IMR-90 (cell line): ENCODE results near the gene RC3H1. TPM values are rescaled to one million over a fixed set of nuclear protein-coding genes. Genes with fewer than 3 reads are reported as not detected.

Experiments
- ATAC-seq: fragments of 200-7000 bp; cut with Tn5 transposase; 2 replicates; pipeline ENCODE4 v1.9.1; 2020; ENCODE audit warnings: low read depth, mild to moderate bottlenecking, moderate library complexity
- BruUV-seq: library from RNA; stranded (reverse); fragments of 400-500 nt; replicated peaks from 2 replicates; lab custom pipeline; 2021; lab: Mats Ljungman, UMichigan
- CTCF ChIA-PET: fragments of 300-600 bp; formaldehyde crosslinking; extraction: SDS; loops from one replicate; lab custom pipeline; 2021; ENCODE audit warnings: antibody characterized with exemption; lab: Yijun Ruan, JAX
- POLR2A ChIA-PET: fragments of 300-600 bp; sonication (Branson Sonifier 250); formaldehyde crosslinking; loops from one replicate; lab custom pipeline; 2022; ENCODE audit warnings: antibody characterized with exemption; ENCODE audit not compliant: unreplicated experiment; lab: Charles Lee
- DNase-seq: peaks from one replicate; pipeline ENCODE4 v3.0.0; 2013
- H2AFZ ChIP-seq: replicated peaks from 2 replicates; pipeline ENCODE3; 2013; ENCODE audit warnings: low read length, mild to moderate bottlenecking; ENCODE audit not compliant: poor library complexity
- H2AK5ac ChIP-seq: 2 replicates; pipeline ENCODE4 v1.6.1; 2013; ENCODE audit warnings: low read depth, low read length, inconsistent platforms
- H2AK9ac ChIP-seq: replicated peaks from 2 replicates; pipeline ENCODE3; 2013; ENCODE audit warnings: mild to moderate bottlenecking, low read depth, low read length, moderate library complexity; ENCODE audit not compliant: poor library complexity
- H2BK120ac ChIP-seq: 2 replicates; pipeline ENCODE4 v1.6.1; 2013; ENCODE audit warnings: low read depth, low read length, inconsistent platforms
- H2BK15ac ChIP-seq: 3 replicates; pipeline ENCODE4 v1.6.1; 2013; ENCODE audit warnings: low read depth, low read length, inconsistent platforms
- H2BK20ac ChIP-seq: 2 replicates; pipeline ENCODE4 v1.6.1; 2013; ENCODE audit warnings: low read depth, mild to moderate bottlenecking, inconsistent platforms, low read length, moderate library complexity
- H2BK5ac ChIP-seq: 2 replicates; pipeline ENCODE4 v1.6.1; 2013; ENCODE audit warnings: mild to moderate bottlenecking, low read depth, low read length, inconsistent platforms; ENCODE audit not compliant: poor library complexity, severe bottlenecking
- H3K14ac ChIP-seq: replicated peaks from 2 replicates; pipeline ENCODE4 v1.6.1; 2013; ENCODE audit warnings: low read depth, low read length, inconsistent platforms
- H3K18ac ChIP-seq: 2 replicates; pipeline ENCODE4 v1.6.1; 2013; ENCODE audit warnings: low read depth, low read length, control low read depth
- H3K23ac ChIP-seq: 2 replicates; pipeline ENCODE4 v1.6.1; 2013; ENCODE audit warnings: low read depth, low read length, inconsistent platforms
- H3K27ac ChIP-seq: 2 replicates; pipeline ENCODE4 v1.5.1; 2013; ENCODE audit warnings: mild to moderate bottlenecking, control low read depth, low read length; ENCODE audit not compliant: insufficient read depth
- H3K27me3 ChIP-seq: 2 replicates; pipeline ENCODE4 v1.6.1; 2013; ENCODE audit warnings: low read length; ENCODE audit not compliant: control insufficient read depth, insufficient read depth
- H3K36me3 ChIP-seq: 2 replicates; pipeline ENCODE4 v1.6.1; 2013; ENCODE audit warnings: low read length, mixed read lengths; ENCODE audit not compliant: control insufficient read depth, insufficient read depth
- H3K4ac ChIP-seq: 2 replicates; pipeline ENCODE4 v1.6.1; 2013; ENCODE audit warnings: low read depth, low read length, inconsistent platforms
- H3K4me1 ChIP-seq: 2 replicates; pipeline ENCODE4 v1.6.1; 2013; ENCODE audit warnings: low read length, mixed read lengths; ENCODE audit not compliant: control insufficient read depth, insufficient read depth
- H3K4me2 ChIP-seq: 2 replicates; pipeline ENCODE4 v1.6.1; 2013; ENCODE audit warnings: low read depth, mild to moderate bottlenecking, control low read depth, low read length, moderate library complexity
- H3K4me3 ChIP-seq: 2 replicates; pipeline ENCODE4 v1.5.1; 2013; ENCODE audit warnings: low read depth, mild to moderate bottlenecking, control low read depth, low read length, moderate library complexity; ENCODE audit not compliant: insufficient read depth
- H3K56ac ChIP-seq: 2 replicates; pipeline ENCODE4 v1.6.1; 2013; ENCODE audit warnings: low read length, inconsistent platforms; ENCODE audit not compliant: insufficient read depth; ENCODE audit errors: extremely low read depth
- H3K79me1 ChIP-seq, 2 experiments: 2 replicates each; pipeline ENCODE4 v1.6.1; 2013; ENCODE audit warnings: low read length in 2 of 2, inconsistent platforms in 1 of 2, low read depth in 1 of 2
- H3K9ac ChIP-seq: 2 replicates; pipeline ENCODE4 v1.6.1; 2013; ENCODE audit warnings: low read depth, low read length, control low read depth
- H3K9me1 ChIP-seq: 2 replicates; pipeline ENCODE4 v1.6.1; 2013; ENCODE audit warnings: low read length, inconsistent platforms; ENCODE audit not compliant: insufficient read depth
- H3K9me3 ChIP-seq: 2 replicates; pipeline ENCODE4 v1.6.1; 2013; ENCODE audit warnings: low read length; ENCODE audit not compliant: control insufficient read depth, insufficient read depth
- H4K20me1 ChIP-seq: 2 replicates; pipeline ENCODE4 v1.6.1; 2013; ENCODE audit warnings: low read length, inconsistent platforms; ENCODE audit not compliant: insufficient read depth
- H4K5ac ChIP-seq: 2 replicates; pipeline ENCODE4 v1.6.1; 2013; ENCODE audit warnings: mild to moderate bottlenecking, low read depth, low read length, control low read depth
- H4K8ac ChIP-seq, 2 experiments: 2 replicates each; pipeline ENCODE4 v1.6.1; 2013; ENCODE audit warnings: low read depth in 2 of 2, low read length in 2 of 2, control low read depth in 1 of 2, inconsistent platforms in 1 of 2
- H4K91ac ChIP-seq: 2 replicates; pipeline ENCODE4 v1.6.1; 2013; ENCODE audit warnings: low read depth, low read length, inconsistent platforms; ENCODE audit not compliant: insufficient read depth
- CEBPB ChIP-seq: IDR thresholded peaks from 2 replicates; pipeline ENCODE4 v1.6.1; 2012; ENCODE audit warnings: low read depth, low read length, improper control_type of control experiment
- ELK1 ChIP-seq: fragments of 150-350 bp; IDR thresholded peaks from 2 replicates; pipeline ENCODE4 v1.6.1; 2016; ENCODE audit warnings: low read depth, mild to moderate bottlenecking, low read length, moderate library complexity, borderline replicate concordance
- MAFK ChIP-seq: IDR thresholded peaks from 2 replicates; pipeline ENCODE4 v1.6.1; 2012; ENCODE audit warnings: low read depth, low read length, improper control_type of control experiment
- MAZ ChIP-seq: IDR thresholded peaks from 2 replicates; pipeline ENCODE4 v1.6.1; 2012; ENCODE audit warnings: low read depth, mild to moderate bottlenecking, low read length, improper control_type of control experiment, moderate library complexity, borderline replicate concordance
- MXI1 ChIP-seq: IDR thresholded peaks from 2 replicates; pipeline ENCODE4 v1.6.1; 2012; ENCODE audit warnings: low read depth, mild to moderate bottlenecking, low read length, moderate library complexity, borderline replicate concordance
- WGBS, 2 experiments: methylation state at CpG; one replicate each; pipeline versions ENCODE4 v1.1.5 to v1.1.7; 2013; ENCODE audit warnings: missing lambda C conversion rate in 2 of 2; ENCODE audit not compliant: insufficient read length in 1 of 2; ENCODE audit errors: extremely low coverage in 2 of 2; 5-methylcytosine and 5-hydroxymethylcytosine counted together
- dilution Hi-C: fragments of 300-500 bp; cut with HindIII; formaldehyde crosslinking; loops from one replicate; pipeline ENCODE4 v1.14.3; 2018; ENCODE audit warnings: low sequenced_read_pairs; ENCODE audit not compliant: unreplicated experiment
- in situ Hi-C: fragments of 300-500 bp; cut with MboI; formaldehyde crosslinking; loops from 3 replicates; pipeline ENCODE4 v1.14.3; 2019; ENCODE audit warnings: low sequenced_read_pairs, inconsistent platforms, mixed read lengths
- intact Hi-C: fragments of 100-400 bp; cut with micrococcal nuclease; formaldehyde crosslinking; loops from 2 replicates; pipeline ENCODE4 v1.10.0; 2022
- polyA plus RNA-seq, 3 experiments: library from polyadenylated mRNA; depleted of rRNA; stranded (reverse); fragments of >200 nt; gene quantifications; 2 replicates each; pipeline ENCODE4 v1.2.3, GENCODE V29; 2012; ENCODE audit warnings: low replicate concordance in 1 of 3
- total RNA-seq: library from RNA; depleted of rRNA; stranded (reverse); fragments of >200 nt; gene quantifications from 2 replicates; pipeline ENCODE4 v1.2.3, GENCODE V29; 2012

Gene RC3H1
- total and polyA plus RNA-seq, 2 of the 4 experiments (the other 2 are of a cell fraction): 5.1 to 39.3 TPM

GRCh38 chr1:173920861-173921260 is 101.3 kb downstream of the RC3H1 start:
- ATAC-seq (no peak), DNase-seq (no peak)
- ChIA-PET POLR2A (no interaction called here), CTCF (no interaction called here)
- Histone ChIP-seq H3K9me3 (no peaks in the 10 kb centered on the region), H3K9ac (no peak overlapping the region), H2AK5ac (no peak overlapping the region), H3K4me1 (no peaks in the 10 kb centered on the region), H3K27me3 (peaks cover 1% of the 10 kb centered on the region; the same call in 1 of the 2 replicates), H4K20me1 (no peaks in the 10 kb centered on the region), H4K5ac (no peak overlapping the region), H2BK15ac (no peak overlapping the region), H3K27ac (no peak overlapping the region), H4K91ac (no peak overlapping the region), H2BK5ac (no peak overlapping the region), H3K4me2 (no peak overlapping the region), H4K8ac (no peak overlapping the region), H3K9me1 (no peaks in the 10 kb centered on the region), H2AFZ (no peak overlapping the region), H3K4me3 (no peak overlapping the region), H2BK20ac (no peak overlapping the region), H3K56ac (no peak overlapping the region), H2AK9ac (no peak overlapping the region), H3K23ac (no peak overlapping the region), H3K4ac (no peak overlapping the region), H3K36me3 (no peaks in the 10 kb centered on the region), H2BK120ac (no peak overlapping the region), H3K79me1 (no peaks in the 10 kb centered on the region), H3K14ac (no peak overlapping the region), H3K18ac (no peak overlapping the region)
- in situ Hi-C loops (no loop called here), intact Hi-C loops (no loop called here), dilution Hi-C loops (no loop called here)
- no TSS peak for BruUV-seq
- WGBS, 2 experiments: no CpG with 5 or more reads among the region's 5 CpGs
- TF ChIP-seq MXI1: no peak
- TF ChIP-seq MAZ: no peak
- TF ChIP-seq MAFK: no peak
- TF ChIP-seq ELK1: no peak
- no peak for TF ChIP-seq CEBPB
